NCI-H1417 (cell line): ENCODE measurements around the gene MYL6B.
"Not testable (repeated sequence)": the region's sequence is repeated elsewhere in the genome, so short reads cannot be mapped to it uniquely, and the experiment has no call there.

Experiments used
- DNase-seq, 3 experiments: peaks; one replicate each; lab custom pipeline; 2025; lab: John Stamatoyannopoulos, UW

Gene MYL6B

GRCh38 chr12:56152756-56153677, 630 bp downstream of the MYL6B start:
- peak in 2 of 3 experiments; percentile 61 for DNase-seq

- DNase-seq, result no peak
These were observed 1.3 kb downstream of the MYL6B start for GRCh38 chr12:56153678-56154065.

GRCh38 chr12:56154246-56154771, 1.9 kb downstream of the MYL6B start:
- peak in 2 of 3 experiments; percentile 67 to 85 for DNase-seq

- DNase-seq, result no peak
These were observed 2.4 kb downstream of the MYL6B start for GRCh38 chr12:56154818-56155217.

- DNase-seq, result no peak
These were observed 3.0 kb downstream of the MYL6B start for GRCh38 chr12:56155256-56155845.

- DNase-seq, result not testable (repeated sequence)
These were observed 4.2 kb downstream of the MYL6B start for GRCh38 chr12:56156464-56157200.

- DNase-seq, result peak; percentile 82 to 98 (median 94)
These were observed 5.0 kb downstream of the MYL6B start for GRCh38 chr12:56157201-56158028.

GRCh38 chr12:56158029-56158925, 5.9 kb downstream of the MYL6B start, which contains the start of gene MYL6:
Gene MYL6, plus strand, starts transcription at chr12:56158359. Its CDS starts 43 bp downstream, at chr12:56158402.
- DNase-seq, result peak; percentile 96 to 99 (median 99)

GRCh38 chr12:56158926-56159461, 6.6 kb downstream of the MYL6B start:
- peak; percentile 34 to 74 (median 63) for DNase-seq

- DNase-seq, result peak in 1 of 3 experiments; percentile 64
These were observed 7.2 kb downstream of the MYL6B start for GRCh38 chr12:56159482-56160192.

GRCh38 chr12:56160193-56160763, 7.9 kb downstream of the MYL6B start:
- DNase-seq, result no peak

GRCh38 chr12:56160894-56161689, 8.7 kb downstream of the MYL6B start:
- no peak for DNase-seq

GRCh38 chr12:56161690-56162351, 9.4 kb downstream of the MYL6B start:
- DNase-seq, result no peak

GRCh38 chr12:56162468-56163290, 10.3 kb downstream of the MYL6B start:
- no peak for DNase-seq

GRCh38 chr12:56163533-56164344, 11.4 kb downstream of the MYL6B start:
- no peak for DNase-seq

GRCh38 chr12:56164345-56164729, 11.9 kb downstream of the MYL6B start:
- no peak for DNase-seq
